Jurkat, Clone E6-1 (cell line): ENCODE data around the gene ILK. TPM values are rescaled to one million over a fixed set of nuclear protein-coding genes. Genes with fewer than 3 reads are reported as not detected.

ENCODE experiments used
- DNase-seq: peaks from one replicate; pipeline ENCODE4 v3.0.0-alpha.2; 2011; ENCODE audit warnings: low read depth, low spot score
- H3K4me3 ChIP-seq: 2 replicates; pipeline ENCODE4 v1.5.1; 2011; ENCODE audit warnings: mild to moderate bottlenecking, low read length, control low read depth, moderate library complexity
- polyA plus RNA-seq: library from polyadenylated mRNA; unstranded; fragments of >200 nt; gene quantifications from one replicate; pipeline ENCODE4 v1.2.1, GENCODE V29; 2012; ENCODE audit warnings: missing spikeins; ENCODE audit not compliant: insufficient read length, insufficient read depth

The ILK gene
- polyA plus RNA-seq: 72.3 TPM

GRCh38 chr11:6603287-6604080, at the start of gene ILK, which contains the start of gene RRP8:
Gene ILK, plus strand, starts transcription at chr11:6603774. Its CDS starts 498 bp downstream, at chr11:6604272.
Gene RRP8, minus strand, starts transcription at chr11:6603616. Its CDS starts 114 bp downstream, at chr11:6603502.
- peak; percentile 58 for DNase-seq
- H3K4me3 ChIP-seq: peak within 1 kb of the TSS; percentile 67

GRCh38 chr11:6554828-6555706, 48.5 kb upstream of the ILK start:
- H3K4me3 ChIP-seq: no peak overlapping the region
- no peak for DNase-seq

GRCh38 chr11:6556139-6556949, 47.2 kb upstream of the ILK start:
- no peak for DNase-seq
- no peak overlapping the region for H3K4me3 ChIP-seq

GRCh38 chr11:6557063-6557462, 46.5 kb upstream of the ILK start:
- no peak for DNase-seq

GRCh38 chr11:6557761-6558674, 45.6 kb upstream of the ILK start:
- no peak overlapping the region for H3K4me3 ChIP-seq

More at GRCh38 chr11:6557063-6557462, 46.5 kb upstream of the ILK start:
- no peak overlapping the region for H3K4me3 ChIP-seq

GRCh38 chr11:6559369-6559768, 44.2 kb upstream of the ILK start:
- H3K4me3 ChIP-seq: no peak overlapping the region
- DNase-seq: no peak

More at GRCh38 chr11:6557761-6558674, 45.6 kb upstream of the ILK start:
- no peak for DNase-seq

- no peak for DNase-seq
- H3K4me3 ChIP-seq: no peak overlapping the region
Measured at GRCh38 chr11:6561288-6561687, 42.3 kb upstream of the ILK start.

GRCh38 chr11:6563121-6563619, 40.4 kb upstream of the ILK start:
- no peak overlapping the region for H3K4me3 ChIP-seq
- DNase-seq: no peak

GRCh38 chr11:6563667-6564066, 39.9 kb upstream of the ILK start:
- no peak overlapping the region for H3K4me3 ChIP-seq
- no peak for DNase-seq

GRCh38 chr11:6565325-6565724, 38.2 kb upstream of the ILK start:
- no peak overlapping the region for H3K4me3 ChIP-seq
- no peak for DNase-seq

GRCh38 chr11:6565988-6566703, 37.4 kb upstream of the ILK start:
- DNase-seq: no peak
- no peak overlapping the region for H3K4me3 ChIP-seq

- H3K4me3 ChIP-seq: no peak overlapping the region
- DNase-seq: no peak
Measured at GRCh38 chr11:6566704-6567370, 36.7 kb upstream of the ILK start.

- no peak for DNase-seq
- no peak overlapping the region for H3K4me3 ChIP-seq
Measured at GRCh38 chr11:6567371-6567745, 36.2 kb upstream of the ILK start.

GRCh38 chr11:6568191-6568918, 35.2 kb upstream of the ILK start:
- no peak overlapping the region for H3K4me3 ChIP-seq
- DNase-seq: no peak

GRCh38 chr11:6569706-6570105, 33.9 kb upstream of the ILK start:
- no peak overlapping the region for H3K4me3 ChIP-seq
- DNase-seq: no peak

GRCh38 chr11:6570691-6571427, 32.7 kb upstream of the ILK start:
- no peak overlapping the region for H3K4me3 ChIP-seq
- DNase-seq: no peak
